ENCODE data around the gene YAE1.

The YAE1 gene

DNA sequence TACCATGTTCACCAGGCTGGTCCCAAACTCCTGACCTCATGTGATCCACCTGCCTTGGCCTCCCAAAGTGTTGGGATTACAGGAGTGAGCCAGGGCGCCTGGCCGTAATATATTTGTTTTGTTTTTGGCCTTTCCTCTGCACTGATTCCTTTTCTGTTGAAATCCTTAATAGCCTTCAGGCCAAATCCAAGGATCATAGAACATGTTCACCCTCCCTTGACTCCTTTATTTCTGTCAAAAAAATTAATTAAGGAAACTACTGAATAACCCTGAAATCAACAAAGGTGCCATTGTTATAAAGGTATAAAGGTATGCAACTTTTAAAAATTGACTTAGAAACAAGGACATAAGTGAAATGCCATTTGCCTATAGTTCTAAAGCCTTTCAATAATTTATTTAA lies 41.7 kb downstream of the YAE1 start:
- DNase-seq (ENCODE audit: low spot score): no peak

DNA sequence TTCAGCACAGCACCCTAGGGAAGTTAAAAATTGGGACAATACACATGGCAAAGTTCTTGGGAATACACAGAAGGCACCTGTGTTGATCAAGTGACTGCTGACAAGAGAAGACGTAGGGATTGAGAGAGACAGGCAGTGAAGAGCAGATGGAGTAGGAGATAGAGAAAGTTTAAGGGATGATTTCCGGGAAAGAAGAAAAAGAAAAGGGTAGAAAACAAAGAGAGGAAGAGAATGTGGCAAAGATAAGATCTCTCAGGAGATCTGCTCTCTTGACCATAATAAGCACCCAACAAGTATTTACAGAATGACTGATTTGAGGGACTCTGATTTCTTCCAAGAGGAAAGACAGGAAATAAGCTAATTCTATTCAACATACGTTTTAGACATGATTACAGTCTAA lies 42.1 kb downstream of the YAE1 start:
- no peak for DNase-seq (ENCODE audit: low spot score)

DNA sequence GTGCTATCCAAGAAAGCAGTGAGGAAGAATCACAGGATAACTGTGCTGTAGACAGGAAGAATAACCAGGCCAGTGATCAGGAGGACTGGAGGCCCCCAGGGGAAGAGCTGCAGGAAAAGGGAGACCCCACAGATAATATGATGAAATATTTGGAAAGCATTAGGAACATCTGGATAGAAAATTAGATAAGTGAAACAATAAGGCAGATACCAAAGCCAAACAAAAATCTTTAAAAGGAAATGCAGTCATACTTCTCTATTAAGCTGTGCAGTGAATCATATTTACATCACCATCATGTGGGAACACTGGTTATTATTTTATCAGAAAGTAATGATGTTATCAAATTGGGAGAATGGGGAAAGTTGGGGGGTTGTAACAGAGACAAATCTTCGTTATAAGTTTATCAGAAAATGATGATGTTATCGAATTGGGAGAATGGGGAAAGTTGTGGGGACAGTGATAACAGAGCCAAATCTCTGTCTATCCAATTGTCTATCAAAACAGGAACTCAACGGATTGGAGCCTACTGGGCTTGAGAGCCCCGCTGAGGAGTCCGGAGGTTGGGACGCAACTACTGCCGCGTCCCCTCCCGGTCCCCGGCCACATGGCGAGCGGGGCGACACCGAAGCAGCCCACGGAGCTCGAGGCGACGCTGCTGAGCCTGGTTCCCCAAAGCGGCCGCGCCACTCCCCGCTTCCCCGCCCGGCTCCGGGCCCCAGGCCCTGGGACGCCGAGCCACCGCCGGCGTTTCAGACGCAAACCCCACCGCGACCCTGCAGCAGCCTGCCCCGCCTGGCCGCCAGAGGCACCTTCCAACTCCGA lies 43.1 kb downstream of the YAE1 start:
- peak; percentile 25 for DNase-seq (ENCODE audit: low spot score)

DNA sequence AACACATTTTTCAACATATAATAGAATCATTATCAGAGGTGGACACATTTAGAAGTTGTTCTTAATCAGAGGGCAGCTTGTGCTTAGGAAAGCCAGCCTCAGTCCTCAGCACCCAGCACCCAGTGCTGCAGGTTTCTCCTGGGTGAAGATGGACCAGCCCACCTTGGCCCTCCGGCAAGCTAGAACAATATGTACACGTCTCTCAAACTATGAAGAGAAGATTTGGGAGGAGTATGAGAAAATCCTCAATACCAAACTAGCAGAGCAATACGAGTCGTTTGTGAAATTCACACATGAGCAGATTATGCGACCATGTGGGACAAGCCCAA lies 43.7 kb downstream of the YAE1 start:
- DNase-seq (ENCODE audit: low spot score): no peak

DNA sequence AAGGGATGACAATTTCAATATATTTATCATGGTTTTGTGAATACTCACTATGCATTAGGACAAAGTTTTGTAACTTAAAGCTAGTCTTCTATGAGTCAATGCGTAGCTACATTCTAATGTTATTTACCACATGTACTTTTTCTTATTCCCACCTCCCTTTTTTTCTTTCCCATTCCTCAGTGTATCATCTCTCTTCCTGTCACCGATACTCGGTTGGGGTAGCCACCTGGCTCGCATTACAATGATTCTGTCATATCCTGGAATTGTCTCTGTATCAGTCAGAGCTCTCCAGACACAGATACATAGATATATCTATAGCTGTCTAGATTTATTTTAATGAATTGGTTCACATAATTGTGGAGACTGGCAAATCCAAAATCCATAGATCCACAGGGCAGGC lies 47.4 kb downstream of the YAE1 start:
- DNase-seq (ENCODE audit: low spot score): no peak

DNA sequence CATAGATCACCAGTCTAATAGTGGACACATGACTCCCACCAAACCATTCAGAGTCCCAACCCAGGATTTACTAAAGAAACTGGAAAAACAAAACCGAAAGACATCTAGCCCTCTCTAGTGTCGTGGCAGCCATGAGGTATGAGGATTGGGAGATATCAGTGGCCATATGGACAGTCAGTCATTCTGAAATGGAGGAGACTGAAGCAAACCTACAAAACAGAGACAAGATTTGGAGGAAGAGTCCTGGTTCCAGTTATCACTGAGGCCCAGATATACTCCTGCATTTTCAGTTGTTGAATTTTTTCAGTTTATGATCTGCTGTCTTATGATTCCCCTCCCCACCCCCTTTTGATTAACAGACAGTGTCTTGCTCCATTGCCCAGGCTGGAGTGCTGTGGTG lies 48.1 kb downstream of the YAE1 start:
- no peak for DNase-seq (ENCODE audit: low spot score)

DNA sequence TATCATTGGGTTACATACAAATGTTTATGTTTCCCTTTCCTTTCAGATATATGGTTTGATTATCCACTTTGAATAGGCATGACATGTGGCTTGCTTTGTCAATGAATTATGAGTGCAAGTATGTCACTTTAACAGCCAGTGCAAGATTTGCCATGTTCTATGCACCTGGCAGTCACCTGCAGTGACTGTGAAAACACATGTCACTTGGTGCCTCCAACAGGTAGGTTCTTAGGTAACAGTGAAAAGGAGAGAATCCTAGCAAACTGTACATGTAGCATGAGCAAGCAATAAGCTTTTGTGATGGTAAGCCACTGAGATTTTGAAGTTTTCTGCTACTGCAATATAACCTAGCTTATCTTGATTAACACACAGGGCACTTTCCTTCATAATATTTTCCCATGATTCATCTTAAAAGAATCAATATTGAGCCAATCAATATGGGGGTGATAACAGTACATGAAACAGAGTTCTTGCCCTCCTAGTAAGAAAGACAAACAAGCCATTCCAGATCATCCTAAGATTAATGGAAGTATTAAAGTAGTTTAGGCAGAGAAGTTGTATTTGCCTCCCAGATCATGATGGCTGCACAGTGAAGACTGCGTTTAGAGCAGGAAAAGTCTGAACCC lies 49.3 kb downstream of the YAE1 start:
- DNase-seq (ENCODE audit: low spot score): no peak

DNA sequence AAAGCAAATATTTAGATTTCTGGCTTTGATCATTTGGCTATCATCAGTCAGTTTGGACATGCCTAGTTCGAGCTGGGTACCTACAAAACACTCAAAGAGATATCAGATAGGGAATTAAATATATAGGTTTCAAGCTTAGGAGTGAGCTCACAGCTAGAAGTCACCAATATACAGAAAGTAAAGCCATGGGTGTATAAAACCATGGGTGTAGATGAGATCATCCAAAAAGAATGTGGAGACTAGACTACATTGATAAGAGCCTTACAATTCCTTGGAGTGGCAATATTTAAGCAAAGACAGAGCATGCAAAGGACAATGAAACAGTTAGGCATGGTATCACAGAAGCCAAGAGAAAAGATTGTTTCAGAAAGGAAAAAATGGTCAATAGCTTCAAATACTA lies 49.9 kb downstream of the YAE1 start:
- DNase-seq (ENCODE audit: low spot score): no peak

DNA sequence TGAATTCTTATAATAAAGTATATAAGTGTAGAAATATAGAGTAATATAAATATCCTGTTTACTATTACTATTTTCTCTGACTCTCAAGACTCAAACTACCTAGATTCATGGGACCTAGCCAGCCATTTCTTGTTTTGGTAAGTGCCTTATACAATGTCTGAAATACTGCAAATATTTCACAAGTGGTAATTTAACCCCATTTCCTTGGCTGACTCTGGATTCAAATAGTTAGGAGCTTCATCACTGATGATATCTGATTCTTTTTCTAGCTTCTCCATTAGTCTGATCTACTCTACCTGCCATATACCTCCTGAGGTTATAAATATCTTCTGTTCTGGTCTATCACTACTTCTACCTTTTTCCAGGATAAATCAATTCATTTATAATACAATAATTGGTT lies 50.8 kb downstream of the YAE1 start:
- no peak for DNase-seq (ENCODE audit: low spot score)

DNA sequence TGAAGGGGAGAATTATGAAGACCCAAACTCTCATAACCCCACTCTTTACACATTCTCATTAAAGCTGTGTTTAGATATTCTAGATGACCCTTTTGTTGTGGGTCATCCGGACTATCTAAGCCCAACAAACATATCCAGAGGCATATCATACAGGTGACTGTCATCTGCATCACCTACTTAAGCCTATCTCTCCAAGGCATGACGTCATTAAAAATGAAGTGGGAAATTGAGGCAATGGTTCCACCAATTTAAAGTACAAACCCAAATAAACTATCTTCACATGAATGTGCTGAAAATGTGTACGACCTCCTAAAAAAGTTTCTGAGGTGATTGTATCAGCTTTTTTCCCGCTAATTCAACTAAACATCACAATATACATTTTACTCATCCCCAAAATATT lies 52.7 kb downstream of the YAE1 start:
- DNase-seq (ENCODE audit: low spot score): no peak

DNA sequence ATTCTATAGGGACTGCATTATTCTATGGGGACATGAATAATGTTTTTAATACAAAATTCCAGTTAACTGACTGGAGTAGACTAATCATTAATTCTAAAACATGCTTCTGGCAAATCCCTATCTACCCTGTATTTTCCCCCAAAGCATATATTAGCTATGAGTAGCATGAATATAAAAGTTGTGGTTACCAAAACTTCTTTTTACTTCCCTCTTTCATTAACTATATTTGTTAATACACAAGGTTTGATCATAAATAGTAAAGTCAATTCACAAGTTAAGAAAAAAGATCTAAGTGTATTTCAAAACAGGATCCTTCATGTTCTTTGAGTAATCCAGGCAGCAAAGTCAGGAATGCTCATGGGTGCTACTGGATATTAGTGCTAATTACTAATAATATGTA lies 54.3 kb downstream of the YAE1 start:
- no peak for DNase-seq (ENCODE audit: low spot score)

DNA sequence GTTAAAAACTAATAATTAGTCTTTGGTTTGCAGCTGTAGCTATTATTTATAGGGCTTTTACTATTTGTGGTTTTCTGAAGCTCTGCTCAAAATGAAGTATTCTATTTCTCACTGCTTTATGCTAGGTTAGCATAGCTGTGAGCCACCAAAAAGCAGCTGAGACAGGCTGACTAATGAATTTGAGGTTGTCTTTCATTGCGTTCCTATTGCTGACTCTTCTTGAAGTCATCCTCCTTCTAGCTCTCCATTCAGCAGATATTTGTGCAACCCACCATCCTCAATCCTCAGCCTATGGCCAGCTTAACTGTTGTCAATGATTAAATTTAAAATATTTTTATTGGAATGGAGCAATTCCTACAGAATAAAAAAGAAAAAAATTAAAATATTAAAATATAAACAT lies 55.1 kb downstream of the YAE1 start:
- DNase-seq (ENCODE audit: low spot score): no peak

DNA sequence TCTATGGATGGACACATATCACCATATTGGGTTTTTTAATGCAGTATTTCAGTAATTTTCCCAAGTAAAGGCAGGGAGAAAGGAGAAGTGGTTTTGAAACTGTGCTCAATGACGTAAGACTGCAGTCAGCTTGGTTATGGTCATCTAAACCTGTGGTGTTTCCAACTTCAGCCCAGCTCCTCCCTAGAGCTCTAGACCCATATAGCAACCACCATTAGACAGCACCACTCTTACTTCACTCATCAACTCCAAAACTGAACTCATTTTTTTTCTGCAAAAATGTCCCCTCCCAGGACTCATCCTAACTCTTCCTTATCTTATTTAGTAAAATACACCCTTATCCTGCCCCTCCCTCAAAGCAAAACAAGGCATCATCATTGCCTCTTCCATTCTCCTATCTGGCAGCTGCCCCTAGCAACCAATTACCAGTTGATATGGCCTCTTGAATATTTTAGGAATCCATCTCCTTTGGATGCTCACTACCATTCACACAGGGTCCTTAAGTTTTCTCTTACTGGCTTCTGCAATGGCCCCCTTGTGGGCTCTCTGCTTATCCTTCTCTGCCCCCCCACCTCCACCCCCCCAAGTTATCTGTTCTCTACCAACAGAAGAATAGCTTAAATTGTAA lies 55.7 kb downstream of the YAE1 start:
- no peak for DNase-seq (ENCODE audit: low spot score)

Measured in D341Med (cell line).